GDM1 (cell line): ENCODE results near the gene TMEM236.

Source experiments
- DNase-seq: peaks from one replicate; lab custom pipeline; 2025; lab: John Stamatoyannopoulos, UW

The TMEM236 gene

DNA sequence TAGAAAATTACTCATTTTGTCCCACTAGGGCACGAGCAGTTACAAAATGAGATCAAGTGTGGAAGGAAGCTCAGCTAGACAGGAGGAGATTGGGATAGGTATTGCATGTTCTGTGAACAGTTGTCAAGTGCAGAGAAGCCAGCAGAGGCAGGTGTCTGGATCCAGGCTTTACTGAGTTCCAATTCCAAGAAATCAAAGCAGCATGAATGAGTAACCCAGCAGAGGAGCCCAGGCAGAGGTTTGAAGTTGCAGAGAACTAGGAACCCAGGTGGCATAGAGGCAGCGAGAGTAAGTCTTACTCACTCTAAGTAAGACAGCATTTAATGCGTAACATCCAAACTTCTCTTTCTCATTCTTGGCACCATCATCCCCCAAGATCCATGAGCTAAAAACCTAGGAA is 68.9 kb downstream of the TMEM236 start:
- DNase-seq = no peak

DNA sequence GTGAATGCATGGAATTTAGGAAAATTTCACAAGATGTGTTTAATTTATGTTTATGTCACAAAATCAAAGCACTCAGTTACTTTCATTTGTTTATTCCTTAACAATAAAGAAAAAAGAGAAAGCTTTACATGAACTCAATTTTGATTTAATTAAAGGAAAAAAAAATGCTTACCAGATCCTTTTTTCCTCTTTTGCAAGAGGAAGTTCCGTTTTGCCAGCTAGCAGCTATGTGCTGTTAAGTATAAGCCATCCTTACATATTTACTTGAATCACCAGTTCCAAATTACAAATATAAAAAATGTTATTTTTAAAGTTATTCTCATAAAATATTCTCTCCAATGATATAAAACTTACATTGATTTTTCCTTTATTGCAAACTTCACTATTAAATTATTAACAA is 69.9 kb downstream of the TMEM236 start:
- no peak for DNase-seq

- no peak for DNase-seq
Observed at GRCh38 chr10:17831341-17831740, 79.3 kb downstream of the TMEM236 start.

DNA sequence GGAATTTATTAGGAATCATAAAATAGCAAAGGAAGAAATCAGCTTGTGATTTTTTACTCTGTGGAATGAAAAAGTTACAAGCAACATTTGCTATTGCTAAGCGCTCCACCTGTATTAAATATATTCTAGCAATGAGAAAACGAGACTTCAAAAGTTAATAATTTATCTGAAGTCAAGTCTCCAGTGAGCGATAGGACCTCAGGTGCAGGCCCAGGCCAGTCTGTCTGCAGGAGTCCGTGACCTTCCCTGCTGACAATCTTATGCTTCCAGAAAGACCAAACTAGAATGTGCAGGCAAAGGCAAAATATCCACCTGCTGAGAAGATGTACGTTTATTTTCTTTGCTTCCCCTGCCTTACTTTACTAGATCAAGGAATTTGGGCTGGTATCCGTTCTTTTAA is 79.9 kb downstream of the TMEM236 start:
- DNase-seq = no peak

- DNase-seq = no peak
Observed at GRCh38 chr10:17833656-17834055, 81.7 kb downstream of the TMEM236 start.

DNA sequence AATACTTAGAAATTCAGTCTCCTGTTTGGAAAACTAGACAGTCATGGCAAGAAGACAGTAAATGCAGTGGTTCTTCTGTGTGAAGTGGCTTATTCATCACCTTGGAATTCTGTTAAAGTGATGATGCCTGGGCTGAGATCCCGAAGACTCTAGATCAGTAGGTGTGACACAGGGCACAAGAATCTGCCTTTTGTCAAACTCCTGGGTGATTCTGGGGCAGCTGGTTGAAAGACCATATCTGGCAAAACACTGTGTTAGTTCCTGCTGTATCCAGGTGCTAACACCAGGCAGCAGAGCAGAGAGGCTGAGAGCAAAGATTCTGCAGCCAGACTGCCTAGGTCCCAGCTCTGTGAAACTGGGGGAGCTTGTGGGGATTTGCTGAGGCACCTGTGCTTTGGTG is 83.7 kb downstream of the TMEM236 start:
- DNase-seq = no peak

- no peak for DNase-seq
Observed at GRCh38 chr10:17836942-17837341, 84.9 kb downstream of the TMEM236 start.

GRCh38 chr10:17838080-17838648 is 86.2 kb downstream of the TMEM236 start:
- no peak for DNase-seq

GRCh38 chr10:17841050-17841449 is 89.0 kb downstream of the TMEM236 start:
- DNase-seq = no peak

DNA sequence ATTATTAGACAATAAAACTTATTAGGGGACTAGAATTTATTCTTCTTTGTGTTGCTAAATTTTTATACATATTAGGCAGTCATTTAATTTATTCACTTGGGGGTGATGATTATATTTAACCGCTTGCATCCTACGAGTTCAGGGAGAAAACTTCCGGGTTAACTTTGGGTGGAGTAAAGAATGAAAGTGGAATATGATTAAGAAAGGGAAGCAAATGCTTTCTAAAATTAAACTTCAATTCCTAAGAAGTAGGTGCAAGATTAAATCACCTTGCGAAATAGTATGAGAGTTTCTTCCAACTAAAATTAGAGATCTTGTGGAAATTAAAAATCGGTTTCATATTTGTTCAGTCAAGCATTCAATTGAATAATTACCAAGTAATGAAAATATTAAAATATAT is 90.6 kb downstream of the TMEM236 start:
- DNase-seq = no peak

- no peak for DNase-seq
Observed at GRCh38 chr10:17847585-17848296, 95.7 kb downstream of the TMEM236 start.

GRCh38 chr10:17848646-17849045 is 96.6 kb downstream of the TMEM236 start:
- no peak for DNase-seq
